ENCODE results near the gene SATB2.

- TF ChIP-seq POLR2A (IDR thresholded peaks at IDR 0.05) = no peak
- no peak for TF ChIP-seq CTCF (IDR thresholded peaks at IDR 0.05)
- no peak for TF ChIP-seq POLR2AphosphoS5 (IDR thresholded peaks at IDR 0.05; ENCODE audit: insufficient read depth in 1 of 2, low read depth in 1 of 2)
These were observed 91.3 kb downstream of the SATB2 start for GRCh38 chr2:199366406-199366805.
